HCT116 (cell line): Measurements from ENCODE around the gene PTTG1IP. TPM values are rescaled to one million over a fixed set of nuclear protein-coding genes. Genes with fewer than 3 reads are reported as not detected.

Experiments used
- ATAC-seq: fragments of 200-7000 bp; cut with Tn5 transposase; 2 replicates; pipeline ENCODE4 v1.9.1; 2020; ENCODE audit warnings: mild to moderate bottlenecking, moderate library complexity
- BruUV-seq: library from RNA; stranded (reverse); fragments of 400-500 nt; replicated peaks from 2 replicates; lab custom pipeline; 2021; lab: Mats Ljungman, UMichigan
- CTCF ChIA-PET: fragments of 300-600 bp; sonication (Branson Sonifier 250); formaldehyde crosslinking; loops from one replicate; lab custom pipeline; 2021; ENCODE audit warnings: antibody characterized with exemption; lab: Charles Lee
- POLR2A ChIA-PET: fragments of 300-600, 350-600 bp; sonication (Branson Sonifier 250); formaldehyde crosslinking; loops from one replicate; lab custom pipeline; 2021; ENCODE audit warnings: antibody characterized with exemption; lab: Charles Lee
- RAD21 ChIA-PET, 2 experiments: fragments of 300-600 bp; sonication (Branson Sonifier 250); formaldehyde crosslinking; loops; one replicate each; lab custom pipeline; 2023; ENCODE audit warnings: low total read pairs in 2 of 2; ENCODE audit not compliant: uncharacterized antibody in 2 of 2, unreplicated experiment in 2 of 2, low non-redundant PET in 1 of 2; lab: Charles Lee
- DNase-seq: peaks from one replicate; pipeline ENCODE4 v3.0.0-alpha.2; 2010; ENCODE audit warnings: low read depth, low spot score
- H2AFZ ChIP-seq: fragments of 200-600 bp; shearing (Covaris generic), sonication (generic); 2 replicates; pipeline ENCODE4 v1.6.1; 2017; ENCODE audit warnings: low read depth, mixed run types, mixed read lengths, antibody characterized with exemption, low read length; ENCODE audit not compliant: poor library complexity, severe bottlenecking
- H3K27ac ChIP-seq: 2 replicates; pipeline ENCODE4 v1.5.1; 2012; ENCODE audit warnings: low read depth, low read length
- H3K27me3 ChIP-seq: fragments of 200-600 bp; sonication (generic); 2 replicates; pipeline ENCODE4 v1.6.1; 2016; ENCODE audit warnings: mixed run types, low read length, mixed read lengths; ENCODE audit not compliant: insufficient read depth
- H3K36me3 ChIP-seq, 2 experiments: fragments of 200-500 bp in 1 of 2; fragments of 200-600 bp in 1 of 2; sonication (Bioruptor generic) in 1 of 2; sonication (generic) in 1 of 2; 2 replicates each; pipeline versions ENCODE4 v1.5.1 to v1.6.1; 2014 to 2016; ENCODE audit warnings: low read length in 2 of 2, inconsistent platforms in 1 of 2, mixed read lengths in 1 of 2, mixed run types in 1 of 2; ENCODE audit not compliant: insufficient read depth in 2 of 2, control insufficient read depth in 1 of 2
- H3K4me1 ChIP-seq, 2 experiments: fragments of 200-600 bp in 1 of 2; sonication (generic) in 1 of 2; 2 replicates each; pipeline versions ENCODE4 v1.5.1 to v1.6.1; 2012 to 2017; ENCODE audit warnings: low read length in 2 of 2, inconsistent platforms in 1 of 2, mild to moderate bottlenecking in 1 of 2, mixed read lengths in 1 of 2, mixed run types in 1 of 2, moderate library complexity in 1 of 2; ENCODE audit not compliant: insufficient read depth in 2 of 2, control insufficient read depth in 1 of 2
- H3K4me2 ChIP-seq: fragments of 200-600 bp; sonication (generic); 2 replicates; pipeline ENCODE4 v1.6.1; 2017; ENCODE audit warnings: mixed run types, low read length, mixed read lengths
- H3K4me3 ChIP-seq, 2 experiments: fragments of 200-600 bp in 1 of 2; sonication (generic) in 1 of 2; replicated peaks in 1 of 2; 2 replicates each; pipeline ENCODE4 v1.5.1; 2011 to 2016; ENCODE audit warnings: low read length in 2 of 2, control low read depth in 1 of 2, low read depth in 1 of 2, mild to moderate bottlenecking in 1 of 2, mixed read lengths in 1 of 2, mixed run types in 1 of 2
- H3K79me2 ChIP-seq: fragments of 200-600 bp; sonication (generic); 2 replicates; pipeline ENCODE4 v1.6.1; 2017; ENCODE audit warnings: mild to moderate bottlenecking, mixed run types, low read length, moderate library complexity, mixed read lengths; ENCODE audit not compliant: insufficient read depth
- H3K9ac ChIP-seq: fragments of 200-600 bp; sonication (generic); 2 replicates; pipeline ENCODE4 v1.6.1; 2016; ENCODE audit warnings: low read length, mixed read lengths
- H3K9me2 ChIP-seq: fragments of 200-600 bp; sonication (generic), shearing (Covaris generic); 2 replicates; pipeline ENCODE4 v1.6.1; 2017; ENCODE audit warnings: mixed run types, mild to moderate bottlenecking, moderate library complexity; ENCODE audit not compliant: insufficient read depth
- H3K9me3 ChIP-seq, 2 experiments: fragments of 200-500 bp in 1 of 2; fragments of 200-600 bp in 1 of 2; sonication (Bioruptor generic) in 1 of 2; sonication (generic) in 1 of 2; 2 replicates each; pipeline ENCODE4 v1.6.1; 2014 to 2017; ENCODE audit warnings: low read length in 2 of 2, mixed read lengths in 2 of 2, inconsistent platforms in 1 of 2, low read depth in 1 of 2, mild to moderate bottlenecking in 1 of 2, mixed run types in 1 of 2, moderate library complexity in 1 of 2; ENCODE audit not compliant: control insufficient read depth in 1 of 2, insufficient read depth in 1 of 2
- H4K20me1 ChIP-seq: fragments of 200-600 bp; sonication (generic), shearing (Covaris generic); 2 replicates; pipeline ENCODE4 v1.6.1; 2017; ENCODE audit warnings: mixed run types, mild to moderate bottlenecking, moderate library complexity; ENCODE audit not compliant: insufficient read depth
- CBX3 ChIP-seq: IDR thresholded peaks from 2 replicates; pipeline ENCODE4 v1.6.1; 2012; ENCODE audit warnings: low read depth
- CEBPB ChIP-seq: IDR thresholded peaks from 2 replicates; pipeline ENCODE4 v1.6.1; 2012; ENCODE audit warnings: low read depth
- ELF1 ChIP-seq: IDR thresholded peaks from 2 replicates; pipeline ENCODE4 v1.6.1; 2012; ENCODE audit warnings: low read depth, borderline replicate concordance
- EZH2 ChIP-seq: fragments of 200-600 bp; sonication (generic); IDR thresholded peaks from 2 replicates; pipeline ENCODE4 v1.6.1; 2017; ENCODE audit warnings: antibody characterized with exemption, mixed run types
- FOSL1 ChIP-seq: IDR thresholded peaks from 2 replicates; pipeline ENCODE4 v1.6.1; 2012; ENCODE audit warnings: low read depth
- JUND ChIP-seq: IDR thresholded peaks from 2 replicates; pipeline ENCODE4 v1.6.1; 2012
- RAD21 ChIP-seq: IDR thresholded peaks from 2 replicates; pipeline ENCODE4 v1.6.1; 2012; ENCODE audit warnings: low read depth, mild to moderate bottlenecking
- SIN3A ChIP-seq: IDR thresholded peaks from 2 replicates; pipeline ENCODE4 v1.6.1; 2012; ENCODE audit warnings: low read depth
- SRF ChIP-seq: IDR thresholded peaks from 2 replicates; pipeline ENCODE4 v1.6.1; 2012; ENCODE audit warnings: low read depth
- ZFX ChIP-seq: fragments of 450-650 bp; IDR thresholded peaks from 2 replicates; pipeline ENCODE4 v1.6.1; 2017
- ZNF274 ChIP-seq: fragments of 200-500 bp; sonication (Bioruptor generic); IDR thresholded peaks from 2 replicates; pipeline ENCODE4 v1.6.1; 2014; ENCODE audit warnings: mild to moderate bottlenecking, low read depth, low read length, inconsistent platforms
- intact Hi-C: fragments of 100-400 bp; cut with micrococcal nuclease; formaldehyde crosslinking; loops from 2 replicates; pipeline ENCODE4 v1.10.0; 2022
- total RNA-seq: library from RNA; stranded (reverse); gene quantifications from one replicate; pipeline ENCODE4 v1.2.1, GENCODE V29; 2021; ENCODE audit not compliant: unreplicated experiment
- TF ChIP-seq, protein P1 (sequence below): IDR thresholded peaks from 2 replicates; pipeline ENCODE4 v1.6.1; 2012
- TF ChIP-seq, protein P2 (sequence below): IDR thresholded peaks from 2 replicates; pipeline ENCODE4 v1.6.1; 2012
- TF ChIP-seq, protein P3 (sequence below): IDR thresholded peaks from 2 replicates; pipeline ENCODE4 v1.6.1; 2012; ENCODE audit warnings: low read depth
- TF ChIP-seq, protein P4 (sequence below): IDR thresholded peaks from 2 replicates; pipeline ENCODE4 v1.6.1; 2011; ENCODE audit warnings: mild to moderate bottlenecking, low read length, moderate library complexity; ENCODE audit not compliant: insufficient replicate concordance; ENCODE audit errors: extremely low read depth
- TF ChIP-seq, protein P5 (sequence below), 3 experiments: fragments of 200-600 bp in 1 of 3; sonication (generic) in 1 of 3; IDR thresholded peaks in 2 of 3; conservative IDR thresholded peaks in 1 of 3; 2 replicates each; pipeline ENCODE4 v1.5.1; 2012 to 2017; ENCODE audit warnings: low read depth in 2 of 3, low read length in 2 of 3, antibody characterized with exemption in 1 of 3, borderline replicate concordance in 1 of 3, control low read depth in 1 of 3, mild to moderate bottlenecking in 1 of 3, mixed read lengths in 1 of 3, mixed run types in 1 of 3, moderate library complexity in 1 of 3; ENCODE audit not compliant: insufficient read depth in 1 of 3

The PTTG1IP gene
- total RNA-seq, 1 experiment from 2014 or later: 83.4 TPM

DNA sequence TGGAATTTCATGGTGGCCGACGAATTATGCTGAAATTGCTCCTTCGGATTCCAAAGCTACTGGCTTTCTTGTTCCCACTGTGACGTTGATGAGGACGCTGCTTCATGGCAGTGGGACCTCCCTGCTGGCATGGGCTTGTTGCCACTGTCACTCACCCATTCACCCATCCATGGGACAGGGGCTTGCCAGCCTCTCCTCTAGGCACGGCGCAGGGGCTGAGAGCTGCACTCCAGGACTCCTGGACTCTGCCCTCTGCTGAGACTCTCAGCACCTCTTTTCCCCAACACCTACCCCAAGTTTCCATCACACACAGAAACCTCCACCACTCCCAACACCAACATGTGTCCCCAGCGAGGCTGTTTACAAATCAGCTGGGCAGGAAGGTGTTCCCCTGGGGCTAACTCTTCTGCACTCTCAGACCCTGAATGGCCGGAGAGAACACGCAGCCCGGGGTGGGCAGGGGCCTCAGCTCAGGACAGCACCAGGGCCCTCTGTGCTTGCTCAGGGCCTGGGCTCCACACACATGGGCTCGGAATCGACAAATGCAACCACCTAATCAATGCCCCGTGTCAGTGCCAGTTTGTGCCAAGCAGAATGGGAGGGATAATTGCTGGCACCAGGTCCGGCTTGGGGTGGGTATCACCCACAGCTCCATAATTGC, 44.1 kb upstream of the PTTG1IP start:
- CTCF ChIA-PET: interaction anchor here (0.6 to 1.3 kb wide), 2 partner anchors 10 to 25 kb away, joined by 3 read pairs; no protein-coding TSS in a partner anchor
- BruUV-seq: no TSS peak

More for the DNA sequence above, 44.1 kb upstream of the PTTG1IP start:
- H3K4me3 ChIP-seq: no peak overlapping the region
- RAD21 ChIA-PET: no interaction called here
- no peak for ATAC-seq
- H2AFZ ChIP-seq: no peak overlapping the region
- peaks cover 2 to 38% of the 10 kb centered on the region in 2 experiments; a peak in 3 of 4 replicates for H3K4me1 ChIP-seq
- H3K36me3 ChIP-seq: no peaks in the 10 kb centered on the region
- H3K9me3 ChIP-seq: no peaks in the 10 kb centered on the region
- DNase-seq: no peak
- peaks cover 19% of the 10 kb centered on the region for H3K27me3 ChIP-seq
- H3K9me2 ChIP-seq: no peaks in the 10 kb centered on the region
- H3K9ac ChIP-seq: no peak overlapping the region
- H3K27ac ChIP-seq: no peak overlapping the region
- POLR2A ChIA-PET: interaction anchor here (1.6 kb wide), 1 partner anchor 9 kb away, joined by 5 read pairs; no protein-coding TSS in a partner anchor
- intact Hi-C loops: no loop called here
- no peak overlapping the region for H3K4me2 ChIP-seq
- TF ChIP-seq CBX3 (no peak), SIN3A (no peak), ZFX (no peak), RAD21 (no peak), ZNF274 (no peak), EZH2 (no peak), ELF1 (no peak), FOSL1 (no peak), CEBPB (no peak), SRF (no peak), JUND (no peak)
- TF ChIP-seq, protein P1, sequence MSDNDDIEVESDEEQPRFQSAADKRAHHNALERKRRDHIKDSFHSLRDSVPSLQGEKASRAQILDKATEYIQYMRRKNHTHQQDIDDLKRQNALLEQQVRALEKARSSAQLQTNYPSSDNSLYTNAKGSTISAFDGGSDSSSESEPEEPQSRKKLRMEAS: no peak
- TF ChIP-seq, protein P2, sequence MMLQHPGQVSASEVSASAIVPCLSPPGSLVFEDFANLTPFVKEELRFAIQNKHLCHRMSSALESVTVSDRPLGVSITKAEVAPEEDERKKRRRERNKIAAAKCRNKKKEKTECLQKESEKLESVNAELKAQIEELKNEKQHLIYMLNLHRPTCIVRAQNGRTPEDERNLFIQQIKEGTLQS: no peak
- TF ChIP-seq, protein P3, sequence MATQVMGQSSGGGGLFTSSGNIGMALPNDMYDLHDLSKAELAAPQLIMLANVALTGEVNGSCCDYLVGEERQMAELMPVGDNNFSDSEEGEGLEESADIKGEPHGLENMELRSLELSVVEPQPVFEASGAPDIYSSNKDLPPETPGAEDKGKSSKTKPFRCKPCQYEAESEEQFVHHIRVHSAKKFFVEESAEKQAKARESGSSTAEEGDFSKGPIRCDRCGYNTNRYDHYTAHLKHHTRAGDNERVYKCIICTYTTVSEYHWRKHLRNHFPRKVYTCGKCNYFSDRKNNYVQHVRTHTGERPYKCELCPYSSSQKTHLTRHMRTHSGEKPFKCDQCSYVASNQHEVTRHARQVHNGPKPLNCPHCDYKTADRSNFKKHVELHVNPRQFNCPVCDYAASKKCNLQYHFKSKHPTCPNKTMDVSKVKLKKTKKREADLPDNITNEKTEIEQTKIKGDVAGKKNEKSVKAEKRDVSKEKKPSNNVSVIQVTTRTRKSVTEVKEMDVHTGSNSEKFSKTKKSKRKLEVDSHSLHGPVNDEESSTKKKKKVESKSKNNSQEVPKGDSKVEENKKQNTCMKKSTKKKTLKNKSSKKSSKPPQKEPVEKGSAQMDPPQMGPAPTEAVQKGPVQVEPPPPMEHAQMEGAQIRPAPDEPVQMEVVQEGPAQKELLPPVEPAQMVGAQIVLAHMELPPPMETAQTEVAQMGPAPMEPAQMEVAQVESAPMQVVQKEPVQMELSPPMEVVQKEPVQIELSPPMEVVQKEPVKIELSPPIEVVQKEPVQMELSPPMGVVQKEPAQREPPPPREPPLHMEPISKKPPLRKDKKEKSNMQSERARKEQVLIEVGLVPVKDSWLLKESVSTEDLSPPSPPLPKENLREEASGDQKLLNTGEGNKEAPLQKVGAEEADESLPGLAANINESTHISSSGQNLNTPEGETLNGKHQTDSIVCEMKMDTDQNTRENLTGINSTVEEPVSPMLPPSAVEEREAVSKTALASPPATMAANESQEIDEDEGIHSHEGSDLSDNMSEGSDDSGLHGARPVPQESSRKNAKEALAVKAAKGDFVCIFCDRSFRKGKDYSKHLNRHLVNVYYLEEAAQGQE: no peak
- TF ChIP-seq, protein P4, sequence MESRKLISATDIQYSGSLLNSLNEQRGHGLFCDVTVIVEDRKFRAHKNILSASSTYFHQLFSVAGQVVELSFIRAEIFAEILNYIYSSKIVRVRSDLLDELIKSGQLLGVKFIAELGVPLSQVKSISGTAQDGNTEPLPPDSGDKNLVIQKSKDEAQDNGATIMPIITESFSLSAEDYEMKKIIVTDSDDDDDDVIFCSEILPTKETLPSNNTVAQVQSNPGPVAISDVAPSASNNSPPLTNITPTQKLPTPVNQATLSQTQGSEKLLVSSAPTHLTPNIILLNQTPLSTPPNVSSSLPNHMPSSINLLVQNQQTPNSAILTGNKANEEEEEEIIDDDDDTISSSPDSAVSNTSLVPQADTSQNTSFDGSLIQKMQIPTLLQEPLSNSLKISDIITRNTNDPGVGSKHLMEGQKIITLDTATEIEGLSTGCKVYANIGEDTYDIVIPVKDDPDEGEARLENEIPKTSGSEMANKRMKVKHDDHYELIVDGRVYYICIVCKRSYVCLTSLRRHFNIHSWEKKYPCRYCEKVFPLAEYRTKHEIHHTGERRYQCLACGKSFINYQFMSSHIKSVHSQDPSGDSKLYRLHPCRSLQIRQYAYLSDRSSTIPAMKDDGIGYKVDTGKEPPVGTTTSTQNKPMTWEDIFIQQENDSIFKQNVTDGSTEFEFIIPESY: no peak
- TF ChIP-seq, protein P5, sequence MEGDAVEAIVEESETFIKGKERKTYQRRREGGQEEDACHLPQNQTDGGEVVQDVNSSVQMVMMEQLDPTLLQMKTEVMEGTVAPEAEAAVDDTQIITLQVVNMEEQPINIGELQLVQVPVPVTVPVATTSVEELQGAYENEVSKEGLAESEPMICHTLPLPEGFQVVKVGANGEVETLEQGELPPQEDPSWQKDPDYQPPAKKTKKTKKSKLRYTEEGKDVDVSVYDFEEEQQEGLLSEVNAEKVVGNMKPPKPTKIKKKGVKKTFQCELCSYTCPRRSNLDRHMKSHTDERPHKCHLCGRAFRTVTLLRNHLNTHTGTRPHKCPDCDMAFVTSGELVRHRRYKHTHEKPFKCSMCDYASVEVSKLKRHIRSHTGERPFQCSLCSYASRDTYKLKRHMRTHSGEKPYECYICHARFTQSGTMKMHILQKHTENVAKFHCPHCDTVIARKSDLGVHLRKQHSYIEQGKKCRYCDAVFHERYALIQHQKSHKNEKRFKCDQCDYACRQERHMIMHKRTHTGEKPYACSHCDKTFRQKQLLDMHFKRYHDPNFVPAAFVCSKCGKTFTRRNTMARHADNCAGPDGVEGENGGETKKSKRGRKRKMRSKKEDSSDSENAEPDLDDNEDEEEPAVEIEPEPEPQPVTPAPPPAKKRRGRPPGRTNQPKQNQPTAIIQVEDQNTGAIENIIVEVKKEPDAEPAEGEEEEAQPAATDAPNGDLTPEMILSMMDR (IDR thresholded peaks at IDR 0.05 in 2 of 3, conservative IDR thresholded peaks at IDR 0.05 in 1 of 3; ENCODE audit: borderline replicate concordance in 1 of 3, insufficient read depth in 1 of 3, low read depth in 2 of 3, low read length in 2 of 3): no peak
- H4K20me1 ChIP-seq: no peaks in the 10 kb centered on the region
- no peaks in the 10 kb centered on the region for H3K79me2 ChIP-seq
